NCI-H1436 treated with DMSO at 0.1 percent for 48 hours (cell line): ENCODE results near the gene ZNF433.
"Not testable (repeated sequence)": the region's sequence is repeated elsewhere in the genome, so short reads cannot be mapped to it uniquely, and the experiment has no call there.

Source experiments
- DNase-seq: peaks from one replicate; lab custom pipeline; 2025; lab: John Stamatoyannopoulos, UW

The ZNF433 gene

DNA sequence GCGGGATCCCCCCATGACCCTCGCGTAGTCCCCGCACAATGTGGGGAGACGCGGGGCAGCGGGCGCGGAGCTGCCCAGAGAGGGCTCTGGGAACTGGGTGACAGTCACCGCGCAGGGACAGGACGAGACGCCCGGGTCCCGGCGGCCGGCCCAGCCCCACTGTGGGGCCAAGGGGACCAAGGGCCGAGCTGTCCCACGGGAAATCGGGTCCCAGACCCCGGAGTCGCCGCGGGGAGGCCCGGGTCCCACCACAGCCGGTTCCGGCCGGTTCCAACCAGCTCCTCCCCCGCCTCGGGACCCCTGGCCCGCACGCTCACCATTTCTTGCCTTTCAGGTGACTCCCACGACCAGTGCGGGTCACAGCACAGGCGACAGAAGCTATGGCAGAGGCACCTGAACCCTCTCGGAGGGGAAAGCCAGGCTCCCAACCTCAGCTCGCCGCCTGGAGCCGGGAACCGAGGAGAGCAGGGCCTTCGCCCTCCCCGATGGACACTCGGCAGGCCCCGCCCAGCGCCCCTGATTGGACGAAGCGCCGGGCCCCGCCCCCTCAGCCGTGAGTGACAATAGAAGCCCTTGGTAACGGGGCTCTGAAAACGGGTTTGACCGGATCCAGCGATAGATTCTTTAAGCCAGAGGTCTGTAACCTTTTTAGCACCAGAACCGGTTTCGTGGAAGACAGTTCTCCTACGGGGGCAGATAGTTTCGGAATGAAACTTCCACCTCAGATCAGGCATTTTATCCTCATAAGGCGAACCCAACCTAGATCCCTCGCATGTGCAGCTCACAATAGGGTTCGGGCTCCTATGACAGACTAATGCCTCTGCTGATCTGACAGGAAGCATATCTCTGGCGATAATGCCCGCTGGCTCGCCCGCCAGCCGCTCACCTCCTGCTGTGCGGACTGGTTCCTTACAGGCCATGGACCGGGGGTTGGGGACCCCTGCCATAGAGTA lies at the start of gene ZNF433:
TSS of gene ZNF433 (minus strand) at position 460 of the 953 bp plus-strand sequence. CDS start at position 320, 140 bp downstream.
- no peak for DNase-seq

DNA sequence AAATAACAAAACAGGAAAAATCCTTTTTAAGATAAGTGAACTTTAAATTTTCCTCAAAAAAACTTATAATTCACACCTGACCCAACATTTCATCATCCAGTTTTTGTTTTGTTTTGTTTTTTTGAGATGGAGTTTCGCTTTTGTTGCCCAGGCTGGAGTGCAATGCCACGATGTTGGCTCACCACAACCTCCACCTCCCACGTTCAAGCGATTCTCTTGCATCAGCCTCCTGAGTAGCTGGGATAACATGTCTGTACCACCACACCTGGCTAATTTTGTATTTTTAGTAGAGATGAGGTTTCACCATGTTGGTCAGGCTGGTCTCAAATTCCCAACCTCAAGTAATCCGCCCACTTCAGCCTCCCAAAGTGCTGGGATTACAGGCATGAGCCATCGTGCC lies 47.9 kb upstream of the ZNF433 start:
- DNase-seq, result not testable (repeated sequence)

DNA sequence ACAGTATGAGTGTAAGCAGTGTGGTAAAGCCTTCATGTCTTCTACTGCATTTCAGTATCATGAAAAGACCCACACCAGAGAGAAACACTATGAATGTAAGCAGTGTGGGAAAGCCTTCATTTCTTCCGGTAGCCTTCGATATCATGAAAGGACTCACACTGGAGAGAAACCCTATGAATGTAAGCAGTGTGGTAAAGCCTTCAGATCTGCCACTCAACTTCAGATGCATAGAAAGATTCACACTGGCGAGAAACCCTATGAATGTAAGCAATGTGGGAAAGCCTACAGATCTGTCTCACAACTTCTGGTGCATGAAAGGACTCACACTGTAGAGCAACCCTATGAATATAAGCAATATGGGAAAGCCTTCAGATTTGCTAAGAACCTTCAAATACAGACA lies 41.9 kb upstream of the ZNF433 start:
- no peak for DNase-seq

DNA sequence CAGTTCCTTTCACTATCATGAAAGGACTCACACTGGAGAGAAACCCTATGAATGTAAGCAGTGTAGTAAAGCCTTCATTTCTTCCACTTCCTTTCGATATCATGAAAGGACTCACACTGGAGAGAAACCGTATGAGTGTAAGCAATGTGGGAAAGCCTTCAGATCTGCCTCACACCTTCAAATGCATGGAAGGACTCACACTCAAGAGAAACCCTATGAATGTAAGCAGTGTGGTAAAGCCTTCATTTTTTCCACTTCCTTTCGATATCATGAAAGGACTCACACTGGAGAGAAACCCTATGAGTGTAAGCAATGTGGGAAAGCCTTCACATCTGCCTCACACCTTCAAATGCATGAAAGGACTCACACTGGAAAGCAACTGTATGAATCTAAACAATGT lies 40.9 kb upstream of the ZNF433 start:
- DNase-seq, result not testable (repeated sequence)

DNA sequence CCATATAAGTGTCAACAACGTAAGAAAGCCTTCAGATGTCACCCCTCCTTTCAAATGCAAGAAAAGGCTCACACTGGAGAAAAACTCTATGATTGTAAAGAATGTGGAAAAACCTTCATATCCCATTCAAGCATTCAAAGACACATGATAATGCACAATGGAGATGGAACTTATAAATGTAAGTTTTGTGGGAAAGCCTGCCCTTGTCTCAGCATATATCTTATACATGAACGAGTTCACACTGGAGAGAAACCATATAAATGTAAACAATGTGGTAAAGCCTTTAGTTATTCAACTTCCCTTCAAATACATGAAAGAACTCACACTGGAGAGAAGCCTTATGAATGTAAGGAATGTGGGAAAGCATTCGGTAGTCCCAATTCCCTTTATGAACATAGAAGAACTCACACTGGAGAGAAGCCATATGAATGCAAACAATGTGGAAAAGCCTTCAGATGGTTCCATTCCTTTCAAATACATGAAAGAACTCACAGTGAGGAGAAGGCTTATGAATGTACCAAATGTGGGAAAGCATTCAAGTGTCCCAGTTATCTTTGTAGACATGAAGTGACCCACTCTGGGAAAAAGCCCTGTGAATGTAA lies 40.2 kb upstream of the ZNF433 start:
- DNase-seq, result no peak

DNA sequence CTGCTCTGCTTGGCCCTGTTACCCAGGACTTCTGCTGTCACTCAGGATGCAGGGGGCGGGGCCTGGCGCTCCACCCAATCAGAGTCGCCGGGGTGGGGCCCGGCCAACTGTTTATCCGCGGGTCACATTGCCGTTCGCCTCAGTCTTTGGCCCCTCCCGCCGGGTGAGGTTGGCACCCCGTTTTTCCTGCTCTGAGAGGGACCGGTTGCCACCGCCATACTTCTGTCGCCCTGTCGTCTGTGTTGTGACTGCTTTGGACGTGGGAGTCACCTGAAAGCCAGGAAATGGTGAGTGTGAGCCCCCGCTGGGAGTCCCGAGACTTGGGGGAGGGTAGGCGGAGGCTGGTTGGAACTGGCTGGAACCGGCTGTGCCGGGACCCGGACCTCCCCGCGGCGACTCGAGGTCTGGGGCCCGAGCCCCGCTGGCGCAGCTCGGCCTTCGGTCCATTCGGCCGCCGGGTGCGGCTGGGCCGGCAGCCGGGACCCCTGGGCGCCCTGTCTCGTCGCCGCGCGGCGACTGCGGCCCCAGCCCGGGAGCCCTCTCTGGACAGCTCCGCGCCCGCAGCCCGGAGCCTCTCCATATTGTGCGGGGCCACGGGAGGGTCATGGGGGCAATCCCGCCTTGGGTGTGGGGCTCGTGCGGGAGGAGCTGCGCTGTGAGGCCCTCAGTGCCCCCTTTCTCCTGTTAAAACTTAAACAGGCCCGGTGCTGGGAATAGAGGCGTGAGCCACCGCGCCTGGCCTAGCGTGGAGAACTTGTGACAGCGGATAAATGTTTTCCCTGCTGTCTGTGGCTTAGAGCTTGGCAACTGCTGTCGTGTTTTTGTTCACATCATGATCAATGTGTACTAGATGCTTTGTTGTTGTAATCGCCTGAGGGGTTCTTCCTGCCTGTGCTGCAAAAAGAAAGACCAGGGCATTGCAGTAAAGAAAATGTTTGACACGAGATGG lies 29.4 kb upstream of the ZNF433 start, which contains the start of gene ZNF844:
TSS of gene ZNF844 (plus strand) at position 142 of the 949 bp plus-strand sequence. CDS start at position 285, 143 bp downstream.
- no peak for DNase-seq

DNA sequence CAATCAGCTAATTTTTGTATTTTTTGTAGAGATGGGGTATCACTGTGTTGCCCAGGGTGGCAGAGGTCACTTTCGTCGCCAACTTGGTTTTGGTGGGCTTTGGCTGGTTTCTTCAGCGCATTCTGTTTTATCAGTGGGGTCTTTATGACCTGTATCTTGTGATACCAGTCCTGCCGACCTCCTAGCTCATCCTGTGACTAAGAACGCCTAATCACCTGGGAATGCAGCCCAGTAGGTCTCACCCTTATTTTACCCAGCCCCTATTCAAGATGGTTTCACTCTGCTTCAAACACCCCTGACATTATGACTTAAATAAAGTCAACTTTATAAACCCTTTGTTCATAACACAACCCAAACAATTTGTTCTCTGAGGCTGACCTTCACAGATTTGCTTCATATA lies 20.3 kb upstream of the ZNF433 start:
- DNase-seq, result no peak

DNA sequence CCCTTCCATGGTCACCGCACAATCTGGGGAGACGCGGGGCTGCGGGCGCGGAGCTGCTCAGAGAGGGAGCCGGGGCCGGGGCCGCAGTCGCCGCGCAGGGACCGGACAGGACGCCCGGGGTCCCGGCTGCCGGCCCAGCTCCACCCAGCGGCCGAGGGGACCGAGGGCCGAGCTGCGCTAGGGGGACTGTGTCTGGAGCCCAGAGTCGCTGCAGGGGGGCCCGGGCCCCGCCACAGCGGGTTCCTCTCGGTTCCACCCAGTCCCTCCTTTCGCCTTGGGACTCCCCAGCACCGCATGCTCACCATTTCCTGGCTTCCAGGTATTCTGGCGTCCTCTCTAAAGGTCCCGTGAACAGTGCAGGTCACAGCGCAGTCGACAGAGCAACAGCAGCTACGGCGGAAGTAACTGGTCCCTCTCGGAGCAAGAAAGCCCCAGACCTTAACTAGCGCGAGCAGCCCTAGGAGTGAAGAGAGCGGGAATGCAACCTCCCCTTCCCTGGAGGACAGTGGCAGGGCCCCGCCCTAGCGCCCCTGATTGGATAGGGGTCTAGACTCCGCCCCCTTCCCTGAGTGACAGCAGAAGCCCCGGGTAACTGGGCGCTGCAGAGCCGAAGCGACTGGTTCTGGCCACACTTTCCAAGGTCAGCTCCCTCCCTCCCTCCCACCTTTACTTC lies 17.2 kb upstream of the ZNF433 start, which contains the start of gene ZNF878:
TSS of gene ZNF878 (minus strand) at position 465 of the 673 bp plus-strand sequence. CDS start at position 305, 160 bp downstream.
- no peak for DNase-seq

DNA sequence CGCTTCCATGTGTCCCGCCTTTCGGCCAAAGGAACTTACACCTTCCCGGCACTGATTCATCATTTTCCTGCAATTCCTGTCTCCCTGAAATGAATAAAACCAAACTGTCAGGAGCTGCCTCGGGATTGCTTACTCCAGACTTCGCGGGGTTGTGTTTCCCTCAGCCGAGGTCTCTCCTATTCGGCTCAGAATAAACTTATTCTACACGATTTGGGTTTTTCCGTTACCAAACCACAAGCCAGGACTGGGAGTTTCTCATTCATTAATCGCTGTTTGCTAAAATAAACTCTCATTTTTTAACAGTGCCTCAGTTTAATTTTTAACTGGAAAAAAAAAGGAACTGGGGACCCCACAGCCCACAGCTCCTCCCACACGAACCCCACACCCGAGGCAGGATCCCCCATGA lies 16.6 kb upstream of the ZNF433 start:
- DNase-seq, result no peak

DNA sequence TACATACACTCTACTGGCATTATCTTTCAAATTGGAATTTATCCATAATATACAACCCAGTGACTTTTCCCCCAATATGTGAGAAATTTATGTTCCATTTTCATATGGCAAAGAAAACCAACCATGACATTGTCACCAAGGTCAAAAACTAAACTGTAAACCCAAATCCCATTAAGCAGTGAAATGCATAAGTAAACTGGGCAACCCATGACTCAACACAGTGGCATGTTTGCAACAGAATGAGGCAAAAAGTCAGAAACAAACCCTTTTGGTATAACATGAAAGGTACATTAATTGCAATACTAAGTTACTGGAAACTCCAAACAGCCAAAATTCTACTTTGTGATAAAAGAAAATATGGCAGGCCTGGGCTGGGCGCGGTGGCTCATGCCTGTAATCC lies 12.4 kb upstream of the ZNF433 start:
- DNase-seq, result no peak

DNA sequence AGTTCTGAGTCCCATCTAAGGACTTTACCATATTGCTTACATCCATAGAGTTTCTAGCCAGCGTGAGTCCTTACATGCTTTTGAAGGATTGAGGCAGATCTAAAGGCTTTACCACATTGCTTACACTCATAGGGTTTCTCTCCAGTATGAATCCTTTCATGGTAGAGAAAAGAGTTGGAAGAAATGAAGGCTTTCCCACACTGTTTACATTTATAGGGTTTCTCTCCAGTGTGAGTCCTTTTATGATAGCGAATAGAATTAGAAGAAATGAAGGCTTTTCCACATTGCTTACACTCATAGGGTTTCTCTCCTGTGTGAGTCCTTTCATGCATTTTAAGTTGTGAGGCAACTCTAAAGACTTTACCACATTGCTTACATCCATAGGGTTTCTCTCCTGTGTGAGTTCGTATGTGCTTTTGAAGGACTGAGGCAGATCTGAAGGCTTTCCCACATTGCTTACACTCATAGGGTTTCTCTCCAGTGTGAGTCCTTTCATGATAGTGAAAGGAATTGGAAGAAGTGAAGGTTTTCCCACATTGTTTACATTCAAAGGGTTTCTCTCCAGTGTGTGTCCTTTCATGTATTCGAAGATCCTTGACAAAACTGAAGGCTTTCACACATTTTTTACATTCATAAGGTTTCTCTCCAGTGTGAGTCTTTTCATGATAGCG lies 8.4 kb upstream of the ZNF433 start:
- DNase-seq, result no peak

DNA sequence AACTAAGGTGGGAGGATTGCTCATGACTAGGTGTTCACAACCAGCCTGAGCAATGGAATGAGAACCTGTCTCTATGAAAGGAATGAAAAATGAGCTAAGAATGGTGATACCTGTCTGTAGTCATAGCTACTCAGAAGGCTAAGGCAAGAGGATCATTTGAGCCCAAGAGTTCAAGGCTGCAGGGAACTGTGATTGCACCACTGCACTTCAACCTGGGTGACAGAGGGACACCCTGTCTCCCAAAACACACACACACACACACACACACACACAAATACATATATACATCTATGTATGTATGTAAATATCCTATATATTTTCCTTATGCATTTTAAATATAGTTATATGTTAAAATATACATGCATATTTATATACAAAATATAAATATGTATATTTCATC lies 7.4 kb upstream of the ZNF433 start:
- DNase-seq, result no peak

DNA sequence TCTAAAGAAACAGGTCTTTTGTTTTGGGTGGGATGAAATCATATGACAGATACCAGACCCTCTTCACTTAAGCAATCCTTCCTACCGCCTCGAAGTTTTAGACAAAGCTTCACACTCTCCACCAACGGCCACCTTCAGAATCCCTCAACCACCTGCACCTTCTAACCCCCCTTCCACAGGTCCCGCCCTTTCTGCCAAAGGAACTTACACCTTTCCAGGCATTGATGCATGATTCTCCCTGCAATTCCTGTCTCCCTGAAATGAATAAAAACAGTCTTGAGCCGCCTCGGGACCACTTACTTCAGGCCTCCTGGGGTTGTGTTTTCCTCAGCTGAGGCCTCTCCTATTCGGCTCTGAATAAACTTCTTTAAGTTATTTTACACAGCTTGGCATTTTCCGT lies 859 bp downstream of the ZNF433 start:
- no peak for DNase-seq

DNA sequence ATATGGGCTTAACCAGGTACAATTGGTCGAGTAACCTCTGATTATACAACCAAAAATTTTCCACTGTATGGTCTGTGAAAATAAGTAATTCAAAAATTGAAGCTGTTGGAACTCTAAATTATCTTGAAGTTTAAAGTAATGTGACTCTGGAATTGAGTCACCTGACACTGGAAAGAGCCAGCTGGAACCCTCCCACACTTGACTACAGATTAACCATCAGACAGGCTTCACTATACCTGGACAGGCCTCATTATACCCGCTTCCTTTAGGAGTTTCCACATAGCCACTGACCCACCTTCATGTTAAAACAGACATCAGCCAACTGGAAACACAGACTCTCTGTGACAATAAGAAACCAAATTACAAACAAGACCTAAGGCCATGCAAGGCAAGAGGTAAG lies 1.3 kb downstream of the ZNF433 start:
- DNase-seq, result no peak

DNA sequence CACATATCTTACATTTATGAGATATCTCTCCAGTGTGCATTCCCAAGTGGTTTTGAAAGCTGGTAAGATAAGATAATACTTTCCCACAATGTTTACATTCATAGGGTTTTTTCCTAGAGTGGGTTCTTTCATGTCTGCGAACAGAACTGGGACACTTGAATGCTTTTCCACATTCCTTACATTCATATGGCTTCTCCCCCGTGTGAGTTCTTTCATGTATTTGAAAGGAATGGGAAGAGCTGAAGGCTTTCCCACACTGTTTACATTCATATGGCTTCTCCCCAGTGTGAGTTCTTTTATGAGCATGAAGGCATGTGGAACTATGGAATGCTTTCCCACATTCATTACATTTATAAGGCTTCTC lies 19.7 kb downstream of the ZNF433 start:
- no peak for DNase-seq

DNA sequence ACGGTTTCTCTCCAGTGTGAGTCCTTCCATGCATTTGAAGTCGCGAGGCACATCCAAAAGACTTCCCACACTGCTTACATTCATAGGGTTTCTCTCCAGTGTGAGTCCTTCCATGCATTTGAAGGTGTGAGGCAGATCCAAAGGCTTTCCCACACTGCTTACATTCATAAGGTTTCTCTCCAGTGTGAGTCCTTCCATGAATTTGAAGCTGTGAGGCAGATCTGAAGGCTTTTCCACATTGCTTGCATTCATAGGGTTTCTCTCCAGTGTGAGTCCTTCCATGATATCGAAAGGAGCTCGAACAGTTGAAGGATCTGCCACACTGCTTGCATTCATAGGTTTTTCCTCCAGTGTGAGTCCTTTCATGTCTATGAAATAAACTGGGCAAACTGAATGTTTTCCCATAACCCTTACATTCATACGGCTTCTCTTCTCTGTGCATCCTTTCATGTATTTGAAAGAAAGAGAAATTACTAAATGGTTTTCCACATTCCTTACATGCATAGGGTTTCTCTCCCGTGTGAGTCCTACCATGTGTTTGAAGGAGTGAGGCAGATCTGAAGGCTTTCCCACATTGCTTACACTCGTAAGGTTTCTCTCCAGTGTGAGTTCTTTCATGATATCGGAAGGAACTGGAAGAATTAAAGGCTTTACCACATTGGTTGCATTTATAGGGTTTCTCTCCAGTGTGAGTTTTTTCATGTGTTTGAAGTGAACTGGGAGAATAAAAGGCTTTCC lies 20.3 kb downstream of the ZNF433 start:
- no peak for DNase-seq

DNA sequence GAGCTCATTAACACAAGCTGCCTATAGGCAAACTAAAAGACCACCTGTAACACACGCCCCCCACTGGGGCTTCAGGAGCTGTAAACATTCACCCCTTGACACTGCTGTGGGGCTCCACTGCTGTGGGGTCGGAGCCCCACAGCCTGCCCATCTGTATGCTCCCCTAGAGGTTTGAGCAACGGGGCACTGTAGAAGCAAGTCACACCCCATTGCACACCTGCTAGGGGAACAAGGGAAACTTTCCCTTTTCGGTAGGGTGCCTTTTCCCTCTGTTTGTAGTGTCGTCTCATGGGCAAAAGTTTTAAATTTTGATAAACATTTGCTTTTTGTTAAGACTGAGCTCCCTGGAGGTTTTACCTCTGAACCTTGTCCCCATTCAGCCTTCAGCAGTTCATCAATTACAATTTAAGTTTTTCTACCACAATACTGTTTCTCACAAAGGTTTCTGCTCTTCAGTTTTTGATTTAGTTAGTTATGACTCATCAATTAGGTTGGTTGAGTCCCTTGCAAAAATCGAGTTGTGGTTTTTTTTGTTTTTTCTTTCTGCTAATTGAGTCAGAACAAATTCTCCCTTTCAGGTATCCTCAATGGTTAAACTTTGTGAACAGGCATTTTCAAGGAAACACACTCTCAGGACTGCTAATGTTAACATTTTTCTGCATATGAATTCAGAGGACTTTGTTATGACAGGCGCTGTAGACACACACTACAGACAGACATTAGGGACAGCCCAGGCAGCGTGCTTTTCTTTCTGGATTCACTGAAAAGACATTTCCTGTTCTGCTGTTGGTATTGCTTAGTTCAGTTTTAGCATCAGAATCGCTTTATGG lies 35.1 kb downstream of the ZNF433 start:
- no peak for DNase-seq

DNA sequence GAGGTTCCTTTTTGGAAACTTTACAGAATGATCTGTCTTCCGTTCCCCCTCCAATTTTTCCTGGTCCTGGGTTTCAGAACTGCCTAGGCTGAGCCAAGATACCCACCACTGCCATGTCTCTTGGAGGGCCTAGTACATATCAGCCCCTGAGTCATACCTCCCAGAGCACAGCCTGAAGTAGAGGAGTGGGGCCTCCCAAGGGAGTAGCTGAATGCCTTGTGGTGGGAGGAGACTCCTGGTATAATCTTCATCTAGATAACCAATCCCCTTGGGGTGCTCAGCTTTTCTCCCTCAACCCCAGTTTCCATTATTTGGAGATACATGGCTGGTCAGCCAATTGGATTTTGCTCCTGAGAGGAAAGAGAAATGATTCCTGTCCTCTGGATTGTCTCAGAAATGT lies 40.3 kb downstream of the ZNF433 start:
- DNase-seq, result no peak

DNA sequence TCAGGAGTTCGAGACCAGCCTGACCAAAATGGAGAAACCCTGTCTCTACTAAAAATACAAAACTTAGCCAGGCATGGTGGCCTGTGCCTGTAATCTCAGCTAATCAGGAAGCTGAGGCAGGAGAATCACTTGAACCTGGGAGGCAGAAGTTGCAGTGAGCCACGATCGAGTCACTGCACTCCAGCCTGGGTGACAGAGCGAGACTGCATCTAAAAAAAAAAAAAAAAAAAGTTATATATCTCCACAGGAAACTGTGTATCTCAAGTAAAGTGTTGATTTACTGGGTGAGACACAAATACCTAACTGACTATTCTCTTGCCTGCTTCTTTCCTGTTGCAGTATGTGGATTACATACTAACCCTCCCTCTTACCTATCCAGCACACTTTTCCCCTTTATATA lies 43.6 kb downstream of the ZNF433 start:
- DNase-seq, result not testable (repeated sequence)
